SW 1271 (cell line): ENCODE results near the gene METTL25B.
"Not testable (repeated sequence)": the region's sequence is repeated elsewhere in the genome, so short reads cannot be mapped to it uniquely, and the experiment has no call there.

ENCODE experiments used
- DNase-seq, 2 experiments: peaks; one replicate each; lab custom pipeline; 2025; lab: John Stamatoyannopoulos, UW

Gene METTL25B

DNA sequence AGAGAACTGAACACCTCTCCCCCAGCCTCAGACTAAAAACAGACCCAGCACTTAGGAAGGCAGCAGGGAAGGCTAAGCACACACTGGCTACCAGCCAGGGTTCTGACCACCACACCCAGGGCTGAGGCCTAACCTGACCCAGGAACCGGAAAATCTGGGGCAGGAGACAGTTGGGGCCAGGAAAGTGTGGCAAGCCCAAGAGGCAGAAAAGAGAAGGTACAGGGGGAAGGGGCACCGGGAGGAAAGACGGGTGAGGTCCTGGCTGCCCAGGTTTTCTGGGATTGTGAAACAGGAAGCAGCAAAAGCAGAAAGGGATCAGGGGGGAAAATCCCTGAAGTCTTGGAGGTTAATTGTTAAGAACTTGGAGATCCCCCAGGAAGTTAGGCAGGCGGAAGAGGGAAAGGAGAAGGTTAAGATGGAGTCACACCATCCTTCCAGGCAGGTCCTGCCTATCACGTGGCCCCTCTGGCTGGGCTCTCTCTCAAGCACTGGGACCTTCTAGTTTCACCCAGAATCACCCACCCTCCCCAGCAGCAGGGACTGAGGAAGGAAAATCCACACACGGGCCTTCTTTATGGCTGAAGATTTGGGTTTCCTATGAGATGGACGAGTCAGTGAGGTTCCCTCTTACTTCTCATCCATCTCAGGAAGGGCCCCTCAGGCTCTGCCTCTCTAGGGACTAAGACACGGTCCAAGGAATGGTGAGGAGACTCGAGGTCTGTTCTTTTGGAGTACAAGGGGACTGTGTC lies 20.6 kb downstream of the METTL25B start:
- DNase-seq = peak in 1 of 2 experiments; percentile 41

DNA sequence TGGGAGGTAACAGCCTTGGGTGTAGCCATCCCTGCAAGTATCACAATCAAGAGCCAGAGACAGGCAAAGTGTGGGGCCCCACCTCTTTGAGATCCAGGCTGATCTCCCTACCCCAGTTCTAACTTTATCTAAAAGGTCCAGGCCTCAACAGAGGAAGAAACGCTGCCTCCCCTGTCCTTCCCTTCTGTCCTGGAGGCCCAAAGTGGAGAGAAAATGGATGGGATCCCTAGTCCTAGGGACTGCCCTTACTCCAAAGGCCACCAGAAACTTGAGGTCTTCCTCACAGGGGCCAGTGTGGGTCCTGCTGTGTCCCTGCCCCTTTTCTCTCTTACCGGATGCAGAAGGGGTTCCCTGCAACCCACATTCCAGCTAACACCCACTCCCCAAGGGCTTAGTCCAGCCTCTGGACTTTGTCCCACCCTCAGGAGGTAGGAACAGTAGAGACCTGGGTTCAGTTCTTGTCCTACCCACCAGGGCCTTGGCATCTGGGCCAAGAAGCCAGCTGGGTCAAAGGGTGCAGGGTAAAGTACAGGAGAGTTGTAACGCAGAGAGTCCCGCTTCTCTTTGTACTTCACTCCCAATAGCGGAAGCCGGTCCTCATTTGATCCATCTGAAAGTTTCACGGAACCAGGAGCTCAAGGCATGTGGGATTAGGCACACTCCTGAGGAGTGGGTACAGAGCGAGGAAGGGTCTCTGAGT lies 21.3 kb downstream of the METTL25B start:
- DNase-seq = no peak

GRCh38 chr1:156750191-156750672 lies 22.0 kb downstream of the METTL25B start:
- DNase-seq = no peak

DNA sequence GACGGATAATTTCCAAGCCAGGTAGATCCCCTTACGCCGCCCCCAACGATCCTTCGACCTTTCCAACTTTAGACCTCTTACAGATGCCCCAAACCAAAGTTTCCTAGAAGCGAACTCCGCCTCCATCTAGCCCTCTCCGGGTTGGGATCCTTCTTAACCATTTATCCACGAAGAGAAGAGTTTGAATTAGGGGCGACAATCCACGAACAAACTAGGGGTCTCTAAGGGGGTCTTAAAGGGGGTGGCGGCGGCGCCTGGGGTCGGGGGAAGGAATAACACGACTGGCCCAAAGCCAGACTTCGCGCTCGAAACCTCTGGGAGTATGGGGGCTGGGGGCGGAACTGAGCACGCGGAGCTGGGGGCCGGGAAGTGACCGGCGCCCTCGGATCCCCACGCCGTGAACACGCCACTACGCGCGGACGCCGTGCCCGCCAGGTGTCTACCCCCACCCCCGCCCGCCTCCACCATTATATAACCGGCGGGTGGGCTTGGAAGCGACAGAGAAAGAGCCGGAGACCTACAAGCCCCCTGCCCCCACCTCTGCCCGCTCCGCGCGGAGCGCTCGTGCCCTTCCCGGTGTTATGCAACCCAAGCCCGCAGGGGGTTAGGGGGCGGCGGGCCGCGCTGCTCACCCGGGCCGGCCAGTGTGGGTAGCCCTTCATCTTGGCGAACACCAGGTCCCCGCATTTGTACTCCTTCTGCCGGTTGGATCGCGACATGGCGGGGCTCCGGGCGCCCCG lies 22.6 kb downstream of the METTL25B start:
- no peak for DNase-seq

DNA sequence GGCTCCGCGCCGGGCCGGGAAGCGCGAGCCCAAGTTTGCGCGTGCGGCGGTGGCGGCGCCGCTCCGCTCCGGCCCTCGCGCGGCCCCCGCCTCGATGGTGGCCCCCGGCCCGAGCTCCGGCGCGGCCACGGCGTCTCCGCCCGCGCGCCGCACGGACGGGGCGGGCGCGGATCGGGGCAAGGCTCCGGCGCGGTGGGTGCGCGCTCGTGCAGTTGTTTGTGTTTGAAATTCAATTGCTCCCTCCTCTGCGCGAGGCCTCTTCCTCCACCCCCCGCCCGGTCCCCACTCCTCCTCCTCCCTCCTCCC lies 23.1 kb downstream of the METTL25B start, which contains the start of gene HDGF:
HDGF (minus strand) TSS at position 225 of the 306 bp plus-strand sequence. CDS start 246 bp downstream, outside the sequence.
- DNase-seq = no peak

DNA sequence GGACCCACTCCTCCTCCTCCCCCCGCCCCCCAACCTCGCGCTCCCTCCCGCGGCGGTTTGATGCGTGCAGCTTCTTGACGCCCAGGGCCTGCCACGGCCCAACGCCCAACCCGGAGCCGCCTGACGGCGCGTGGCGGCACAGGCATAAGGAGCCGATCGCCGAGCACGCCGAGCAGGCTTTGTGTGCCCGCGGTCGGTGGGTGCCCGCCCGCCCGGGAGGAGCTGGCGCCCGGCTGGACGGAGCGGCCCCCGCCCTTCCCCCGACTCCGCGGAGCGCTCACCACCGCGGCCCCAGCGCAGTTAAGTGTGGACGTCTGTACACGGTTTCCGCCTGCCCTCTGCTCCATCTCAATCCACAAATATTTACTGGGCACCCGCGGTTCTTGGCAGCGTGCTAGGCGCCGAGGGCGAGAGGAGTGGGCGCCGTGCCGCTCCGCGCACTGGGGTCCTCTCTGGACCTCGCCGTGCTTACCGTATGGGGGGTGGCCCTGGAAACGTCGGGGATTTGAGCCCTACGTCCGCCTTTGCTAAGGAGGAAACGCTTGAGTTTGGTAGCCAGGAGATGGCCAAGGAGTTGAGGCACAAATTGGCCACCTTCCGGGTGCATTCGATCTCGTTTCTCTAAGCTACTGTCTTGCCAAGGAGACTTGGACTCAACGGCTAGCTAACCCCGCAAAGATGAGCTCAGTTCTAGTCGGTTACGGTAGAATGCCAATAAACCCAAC lies 23.6 kb downstream of the METTL25B start:
- DNase-seq = peak; percentile 72 to 76

DNA sequence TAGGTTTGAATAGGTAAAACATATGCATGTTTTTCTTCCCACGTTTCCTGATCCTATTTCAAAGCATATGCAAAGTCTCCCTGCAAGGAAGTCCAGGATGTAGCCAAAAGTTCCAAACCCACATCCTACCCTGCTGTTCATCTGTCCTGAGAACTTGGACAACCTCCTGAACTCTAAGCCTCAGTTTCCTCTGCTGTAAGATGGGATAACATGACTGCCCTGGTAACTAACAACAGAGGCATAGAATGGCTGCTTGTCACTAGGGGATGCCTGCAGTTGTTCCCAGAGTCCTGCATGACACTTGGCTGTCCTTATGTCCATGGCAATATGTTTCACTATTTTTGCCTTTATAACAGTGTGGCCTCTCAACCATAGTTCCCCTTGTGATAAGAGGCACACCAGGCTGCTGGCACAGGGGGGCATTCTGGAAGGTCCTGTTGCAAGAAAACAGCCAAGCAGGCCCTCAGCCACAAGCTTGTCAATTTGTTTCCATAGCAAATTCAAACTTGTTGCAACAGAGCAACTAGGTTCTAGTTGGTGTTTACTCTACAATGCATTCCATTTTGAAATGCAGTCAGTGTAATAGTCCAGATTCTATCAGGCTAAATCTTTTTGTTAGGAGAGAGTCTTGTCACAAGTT lies 24.7 kb downstream of the METTL25B start:
- no peak for DNase-seq

- no peak for DNase-seq
Measured at GRCh38 chr1:156754219-156754618, 25.9 kb downstream of the METTL25B start.

DNA sequence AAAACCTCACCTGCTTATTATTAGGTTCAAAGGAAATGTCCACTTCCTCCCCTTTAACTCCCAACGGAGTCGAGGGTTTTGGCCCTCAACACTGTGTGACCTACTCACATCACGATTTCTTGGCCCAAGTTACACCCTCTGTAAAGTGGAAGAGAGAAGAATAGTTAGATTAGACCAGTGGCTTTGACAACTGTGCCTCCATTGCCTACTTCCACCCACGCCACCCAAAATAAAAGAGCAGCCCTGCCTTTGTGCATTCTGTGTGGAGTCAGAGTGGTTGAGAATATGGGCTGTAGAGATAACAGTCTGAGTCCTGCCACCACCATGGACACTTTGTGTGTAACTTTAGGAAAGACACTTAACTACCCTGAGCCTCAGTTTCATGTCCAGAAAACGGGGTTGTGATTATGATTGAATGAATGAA lies 27.3 kb downstream of the METTL25B start:
- no peak for DNase-seq

DNA sequence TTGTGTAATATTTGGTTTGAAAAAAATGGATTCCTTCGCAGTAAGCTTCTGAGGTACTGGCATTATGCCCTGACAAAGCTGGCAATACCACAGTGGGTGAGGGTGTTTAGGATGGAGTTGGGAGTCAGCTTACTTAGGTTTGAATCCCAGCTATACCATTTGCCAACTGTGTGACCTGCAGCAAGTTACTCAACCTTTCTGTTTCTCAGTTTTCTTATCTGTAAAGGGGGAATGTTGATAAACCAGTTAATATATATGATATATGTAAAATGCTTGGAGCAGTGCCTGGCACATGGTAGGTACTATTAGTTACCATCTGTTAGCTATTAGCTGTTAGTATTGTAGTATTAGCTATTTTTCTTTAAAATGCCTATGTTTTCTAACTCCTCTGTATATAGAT lies 28.1 kb downstream of the METTL25B start:
- no peak for DNase-seq

DNA sequence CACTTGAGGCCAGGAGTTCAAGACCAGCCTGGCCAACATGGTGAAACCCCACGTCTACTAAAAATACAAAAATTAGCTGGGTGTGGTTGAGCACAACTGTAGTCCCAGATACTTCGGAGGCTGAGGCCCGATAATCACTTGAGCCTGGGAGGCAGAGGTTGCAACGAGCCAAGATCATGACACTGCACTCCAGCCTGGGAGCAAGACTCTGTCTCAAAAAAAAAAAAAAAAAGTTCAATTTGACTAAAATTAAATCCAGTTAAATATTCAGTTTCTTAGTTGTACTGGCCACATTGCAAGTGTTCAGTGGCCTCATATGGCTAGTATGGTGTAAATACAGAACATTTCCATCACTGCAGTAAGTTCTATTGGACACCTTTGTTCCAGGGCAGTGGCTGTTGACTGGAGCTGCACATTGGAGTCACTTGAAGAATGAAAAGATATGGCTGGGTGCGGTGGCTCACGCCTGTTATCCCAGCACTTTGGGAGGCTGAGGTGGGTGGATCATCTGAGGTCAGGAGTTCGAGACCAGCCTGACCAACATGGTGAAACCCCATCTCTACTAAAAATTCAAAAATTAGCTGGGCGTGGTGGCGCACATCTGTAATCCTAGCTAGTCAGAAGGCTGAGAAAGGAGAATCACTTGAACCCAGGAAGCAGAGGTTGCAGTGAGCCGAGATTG lies 29.4 kb downstream of the METTL25B start:
- not testable (repeated sequence) for DNase-seq

- no peak for DNase-seq
Measured at GRCh38 chr1:156760092-156760795, 32.0 kb downstream of the METTL25B start.

GRCh38 chr1:156760796-156761104 lies 32.5 kb downstream of the METTL25B start:
- DNase-seq = no peak

DNA sequence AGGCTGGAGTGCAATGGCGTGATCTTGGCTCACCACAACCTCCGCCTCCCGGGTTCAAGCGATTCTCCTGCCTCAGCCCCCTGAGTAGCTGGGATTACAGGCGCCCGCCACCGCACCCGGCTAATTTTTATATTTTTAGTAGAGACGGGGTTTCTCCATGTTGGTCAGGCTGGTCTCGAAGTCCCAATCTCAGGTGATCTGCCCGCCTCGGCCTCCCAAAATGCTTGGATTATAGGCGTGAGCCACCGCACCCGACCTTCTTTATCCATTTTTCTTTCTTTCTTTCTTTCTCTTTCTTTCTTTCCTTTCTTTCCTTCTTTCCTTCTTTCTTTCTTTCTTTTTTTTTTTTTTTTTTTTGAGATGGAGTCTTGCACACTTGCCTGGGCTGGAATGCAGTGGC lies 36.9 kb downstream of the METTL25B start:
- not testable (repeated sequence) for DNase-seq

DNA sequence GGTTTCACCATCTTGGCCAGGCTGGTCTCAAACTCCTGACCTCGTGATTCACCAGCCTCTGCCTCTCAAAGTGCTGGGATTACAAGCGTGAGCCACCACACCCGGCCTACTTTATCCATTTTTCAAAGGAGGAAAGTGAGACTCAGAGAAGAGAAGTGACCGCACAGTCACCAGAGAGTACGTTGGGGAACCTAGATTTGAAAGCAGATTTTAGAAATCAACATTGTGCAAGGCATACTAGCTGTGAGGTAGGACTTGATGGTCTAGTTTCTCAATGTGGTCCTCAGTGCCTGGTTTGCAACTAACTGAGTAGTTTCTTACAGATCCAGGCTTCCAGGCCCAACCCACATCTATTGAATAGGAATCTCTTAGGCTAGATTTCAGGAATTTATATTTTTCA lies 37.4 kb downstream of the METTL25B start:
- DNase-seq = no peak

- DNase-seq = no peak
Measured at GRCh38 chr1:156766298-156767100, 38.2 kb downstream of the METTL25B start.

DNA sequence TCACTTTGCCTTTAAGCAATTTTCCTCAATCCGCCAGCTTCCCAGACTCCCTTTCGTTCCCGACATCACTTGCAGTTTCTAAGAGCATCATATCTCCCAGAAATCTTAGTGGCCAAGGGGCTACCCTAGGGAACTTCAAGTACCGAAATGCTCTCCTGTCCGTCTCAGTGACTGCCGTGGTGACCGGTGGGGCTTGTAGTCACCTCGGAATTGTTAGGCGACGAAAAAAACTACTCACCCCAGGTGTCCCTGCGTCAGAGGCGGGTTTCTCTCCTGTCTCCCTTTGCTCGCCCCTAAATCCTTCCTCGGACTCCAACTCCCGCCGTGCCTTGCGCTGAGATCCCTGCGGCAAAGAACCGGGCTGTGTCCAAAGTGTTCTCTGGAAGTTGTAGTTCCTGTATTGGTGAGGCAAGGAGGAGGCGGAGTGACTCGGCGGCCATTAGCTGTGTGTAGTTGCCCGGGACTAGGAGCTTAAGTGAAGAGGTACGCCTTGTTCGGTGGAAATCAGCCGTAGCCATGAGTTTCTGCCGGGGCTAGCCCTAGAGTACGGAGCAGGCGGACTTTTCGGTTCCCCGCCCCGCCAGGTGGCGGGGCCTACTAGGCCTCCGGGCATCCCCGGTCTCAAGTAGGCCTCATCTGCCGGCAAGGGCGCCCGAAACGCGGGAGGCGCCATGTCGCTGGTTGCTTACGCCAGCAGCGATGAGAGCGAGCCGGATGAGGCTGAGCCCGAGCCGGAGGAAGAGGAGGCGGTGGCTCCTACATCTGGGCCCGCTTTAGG lies 39.0 kb downstream of the METTL25B start, which contains the start of gene PRCC:
PRCC (plus strand) TSS at position 435 of the 778 bp plus-strand sequence; CDS start at position 672, 237 bp downstream.
- peak; percentile 93 to 98 for DNase-seq

DNA sequence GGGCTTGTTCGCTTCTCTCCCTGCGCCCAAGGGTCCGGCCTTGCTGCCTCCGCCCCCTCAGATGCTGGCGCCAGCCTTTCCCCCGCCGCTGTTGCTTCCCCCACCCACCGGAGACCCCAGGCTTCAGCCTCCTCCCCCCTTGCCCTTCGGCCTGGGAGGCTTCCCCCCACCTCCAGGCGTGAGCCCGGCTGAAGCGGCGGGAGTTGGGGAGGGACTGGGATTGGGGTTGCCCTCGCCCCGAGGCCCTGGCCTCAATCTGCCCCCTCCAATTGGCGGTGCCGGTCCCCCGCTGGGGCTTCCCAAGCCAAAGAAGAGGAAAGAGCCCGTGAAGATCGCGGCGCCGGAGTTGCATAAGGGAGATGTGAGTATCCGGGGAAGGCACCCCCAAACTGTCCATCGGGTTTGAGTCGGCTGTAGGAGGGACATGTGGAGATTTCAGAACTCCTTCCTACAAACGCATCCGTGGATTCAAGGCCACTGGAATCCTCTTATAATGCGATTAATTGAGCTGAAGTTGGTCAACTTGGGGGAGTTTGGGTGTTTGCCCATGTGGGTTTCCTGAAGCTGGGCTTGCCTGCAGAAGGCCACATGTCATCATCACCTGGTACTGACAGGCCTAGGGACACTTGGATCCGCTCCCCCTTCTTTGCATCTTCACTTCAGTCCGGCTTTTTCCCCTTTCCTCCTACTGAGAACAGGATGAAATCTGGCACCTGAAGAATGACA lies 39.8 kb downstream of the METTL25B start:
- DNase-seq = peak in 1 of 2 experiments; percentile 2
